PFSK-1 (cell line): ENCODE measurements around the gene ANO4.

Experiments used
- FOXP2 ChIP-seq: optimal IDR thresholded peaks from 2 replicates; pipeline ENCODE3; 2011; ENCODE audit warnings: borderline replicate concordance, control low read depth, inconsistent platforms; ENCODE audit not compliant: insufficient read depth; ENCODE audit errors: extremely low read length, extremely low read depth
- POLR2AphosphoS5 ChIP-seq: IDR thresholded peaks from 2 replicates; pipeline ENCODE4 v1.6.1; 2012; ENCODE audit warnings: low read depth, mild to moderate bottlenecking, control low read depth, low read length, moderate library complexity
- SIN3A ChIP-seq: IDR thresholded peaks from 2 replicates; pipeline ENCODE4 v1.6.1; 2012; ENCODE audit warnings: mild to moderate bottlenecking, low read length, moderate library complexity, borderline replicate concordance; ENCODE audit not compliant: insufficient read depth
- TAF1 ChIP-seq: IDR thresholded peaks from 2 replicates; pipeline ENCODE4 v1.6.1; 2012; ENCODE audit warnings: low read length, control low read depth, borderline replicate concordance; ENCODE audit not compliant: insufficient read depth
- TF ChIP-seq, protein P1 (sequence below), 2 experiments: IDR thresholded peaks; 2 replicates each; pipeline versions ENCODE4 v1.6.1 to v1.8.0; 2011 to 2012; ENCODE audit warnings: low read depth in 2 of 2, low read length in 2 of 2, control low read depth in 1 of 2, inconsistent platforms in 1 of 2, mild to moderate bottlenecking in 1 of 2, moderate library complexity in 1 of 2; ENCODE audit not compliant: insufficient read depth in 1 of 2

The ANO4 gene

DNA sequence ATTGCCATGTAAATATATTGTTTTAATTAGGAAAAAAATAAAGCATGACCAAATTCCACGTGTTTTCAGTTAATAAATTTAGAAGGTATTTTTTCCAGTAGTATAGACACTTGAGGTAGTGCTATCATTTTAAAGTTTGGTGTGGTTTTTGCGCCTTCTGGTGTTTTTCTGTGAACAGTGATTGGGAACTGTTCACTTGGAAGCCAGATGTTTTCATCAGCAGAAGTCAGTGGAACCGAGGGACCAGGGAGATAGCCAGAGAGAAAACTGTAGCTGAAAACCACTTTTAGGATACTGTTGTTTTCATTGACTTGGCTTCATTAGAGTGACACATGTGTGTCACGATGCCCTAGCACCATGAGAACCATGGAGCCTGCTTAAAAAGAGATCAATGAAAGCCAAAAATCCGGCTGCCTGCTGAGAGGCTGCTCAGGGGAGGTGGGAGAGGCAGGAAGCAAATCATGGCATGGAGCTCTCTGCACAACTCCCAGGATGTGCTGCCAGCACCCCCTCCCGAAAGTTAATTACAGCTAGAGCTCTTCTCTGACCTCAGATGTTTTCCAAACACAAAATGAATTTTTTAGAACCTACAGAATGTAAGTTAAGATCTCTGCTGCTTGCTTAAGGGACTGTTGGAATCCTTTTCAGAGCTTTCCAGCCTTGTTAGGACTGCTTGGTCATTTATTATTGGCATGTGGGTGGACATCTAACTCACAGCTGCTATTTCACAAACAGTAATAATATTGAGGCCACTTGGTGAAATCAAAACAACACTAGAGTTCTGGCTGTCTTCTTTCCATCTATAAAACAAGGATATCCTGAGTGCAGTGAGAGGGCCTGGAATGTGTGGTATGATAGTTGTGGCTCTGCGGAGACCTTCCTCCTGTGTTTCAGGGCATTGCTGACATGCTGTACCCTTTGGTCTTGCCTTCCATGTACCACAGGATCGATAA is 192.3 kb downstream of the ANO4 start:
- no peak for TF ChIP-seq TAF1
- TF ChIP-seq, protein P1, sequence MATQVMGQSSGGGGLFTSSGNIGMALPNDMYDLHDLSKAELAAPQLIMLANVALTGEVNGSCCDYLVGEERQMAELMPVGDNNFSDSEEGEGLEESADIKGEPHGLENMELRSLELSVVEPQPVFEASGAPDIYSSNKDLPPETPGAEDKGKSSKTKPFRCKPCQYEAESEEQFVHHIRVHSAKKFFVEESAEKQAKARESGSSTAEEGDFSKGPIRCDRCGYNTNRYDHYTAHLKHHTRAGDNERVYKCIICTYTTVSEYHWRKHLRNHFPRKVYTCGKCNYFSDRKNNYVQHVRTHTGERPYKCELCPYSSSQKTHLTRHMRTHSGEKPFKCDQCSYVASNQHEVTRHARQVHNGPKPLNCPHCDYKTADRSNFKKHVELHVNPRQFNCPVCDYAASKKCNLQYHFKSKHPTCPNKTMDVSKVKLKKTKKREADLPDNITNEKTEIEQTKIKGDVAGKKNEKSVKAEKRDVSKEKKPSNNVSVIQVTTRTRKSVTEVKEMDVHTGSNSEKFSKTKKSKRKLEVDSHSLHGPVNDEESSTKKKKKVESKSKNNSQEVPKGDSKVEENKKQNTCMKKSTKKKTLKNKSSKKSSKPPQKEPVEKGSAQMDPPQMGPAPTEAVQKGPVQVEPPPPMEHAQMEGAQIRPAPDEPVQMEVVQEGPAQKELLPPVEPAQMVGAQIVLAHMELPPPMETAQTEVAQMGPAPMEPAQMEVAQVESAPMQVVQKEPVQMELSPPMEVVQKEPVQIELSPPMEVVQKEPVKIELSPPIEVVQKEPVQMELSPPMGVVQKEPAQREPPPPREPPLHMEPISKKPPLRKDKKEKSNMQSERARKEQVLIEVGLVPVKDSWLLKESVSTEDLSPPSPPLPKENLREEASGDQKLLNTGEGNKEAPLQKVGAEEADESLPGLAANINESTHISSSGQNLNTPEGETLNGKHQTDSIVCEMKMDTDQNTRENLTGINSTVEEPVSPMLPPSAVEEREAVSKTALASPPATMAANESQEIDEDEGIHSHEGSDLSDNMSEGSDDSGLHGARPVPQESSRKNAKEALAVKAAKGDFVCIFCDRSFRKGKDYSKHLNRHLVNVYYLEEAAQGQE (IDR thresholded peaks at IDR 0.05; ENCODE audit: insufficient read depth in 1 of 2, low read depth in 2 of 2, low read length in 2 of 2): no peak
- no peak for TF ChIP-seq FOXP2
- no peak for TF ChIP-seq POLR2AphosphoS5
- TF ChIP-seq SIN3A: no peak

DNA sequence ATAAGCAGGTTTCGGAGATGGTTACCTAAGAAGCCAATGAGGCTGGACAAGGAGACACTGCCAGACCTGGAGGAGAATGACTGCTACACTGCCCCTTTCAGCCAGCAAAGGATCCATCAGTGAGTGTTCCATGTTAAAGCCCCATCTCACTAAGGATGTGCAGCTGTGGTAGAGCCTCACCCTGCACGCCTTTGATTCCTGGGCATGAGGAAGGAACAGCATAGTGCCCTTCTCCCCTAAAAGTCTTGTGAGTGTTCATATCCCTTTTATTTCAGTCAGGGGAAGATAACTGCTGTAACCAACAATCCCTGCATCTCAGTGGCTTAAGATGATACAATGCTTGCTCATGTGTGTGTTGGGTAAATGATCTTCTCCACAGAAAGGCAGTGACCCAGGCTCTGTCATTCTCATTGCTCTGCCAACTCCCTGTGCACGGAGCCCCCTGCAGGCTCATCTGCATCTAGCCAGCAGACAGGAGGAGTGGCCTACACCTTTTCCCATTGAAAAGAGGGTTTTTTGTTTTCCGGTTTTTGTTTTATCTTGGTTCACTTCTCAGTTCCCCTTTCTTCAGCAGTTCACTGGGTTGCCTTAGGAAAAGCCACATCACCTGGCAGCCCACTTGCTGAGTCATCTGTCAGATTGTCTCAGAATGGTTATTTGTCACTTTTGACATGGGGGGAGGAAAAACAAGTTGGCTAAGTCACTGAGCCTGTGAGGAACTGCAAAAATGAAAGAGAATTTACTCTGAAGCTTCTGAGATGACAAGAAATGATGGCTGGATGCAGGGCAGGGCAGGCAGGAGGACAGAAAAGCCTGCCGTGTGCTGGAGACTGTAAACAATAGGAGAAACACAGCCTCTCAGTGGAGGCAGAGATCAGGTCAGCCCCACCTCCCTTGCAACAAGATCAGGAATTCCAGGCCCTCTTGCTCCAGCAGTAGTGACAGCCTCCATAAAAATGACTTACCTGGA is 193.3 kb downstream of the ANO4 start:
- no peak for TF ChIP-seq POLR2AphosphoS5
- TF ChIP-seq FOXP2: no peak
- no peak for TF ChIP-seq TAF1
- TF ChIP-seq SIN3A: no peak
- TF ChIP-seq, protein P1 (IDR thresholded peaks at IDR 0.05; ENCODE audit: insufficient read depth in 1 of 2, low read depth in 2 of 2, low read length in 2 of 2): no peak

DNA sequence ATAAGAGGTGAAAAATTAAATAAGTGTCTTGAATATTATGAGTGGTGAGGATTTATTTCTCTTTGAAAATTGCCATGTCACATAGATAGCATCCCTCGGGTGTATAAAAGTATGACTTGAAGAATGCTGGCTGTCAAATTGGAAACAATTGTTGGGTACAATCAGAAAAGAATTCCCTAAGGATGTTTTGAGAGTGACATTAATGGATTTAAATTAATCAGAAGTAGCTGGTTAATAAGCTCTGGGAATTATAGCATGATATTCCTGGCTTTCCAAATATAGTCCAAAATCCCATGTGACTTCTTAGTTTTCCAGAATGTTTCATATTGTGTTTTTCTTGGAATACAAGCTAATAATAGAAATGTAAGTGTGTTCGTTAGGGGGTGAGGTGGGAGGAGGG is 196.5 kb downstream of the ANO4 start:
- TF ChIP-seq POLR2AphosphoS5: no peak
- no peak for TF ChIP-seq SIN3A
- TF ChIP-seq TAF1: no peak
- no peak for TF ChIP-seq FOXP2
- TF ChIP-seq, protein P1 (IDR thresholded peaks at IDR 0.05; ENCODE audit: insufficient read depth in 1 of 2, low read depth in 2 of 2, low read length in 2 of 2): no peak

DNA sequence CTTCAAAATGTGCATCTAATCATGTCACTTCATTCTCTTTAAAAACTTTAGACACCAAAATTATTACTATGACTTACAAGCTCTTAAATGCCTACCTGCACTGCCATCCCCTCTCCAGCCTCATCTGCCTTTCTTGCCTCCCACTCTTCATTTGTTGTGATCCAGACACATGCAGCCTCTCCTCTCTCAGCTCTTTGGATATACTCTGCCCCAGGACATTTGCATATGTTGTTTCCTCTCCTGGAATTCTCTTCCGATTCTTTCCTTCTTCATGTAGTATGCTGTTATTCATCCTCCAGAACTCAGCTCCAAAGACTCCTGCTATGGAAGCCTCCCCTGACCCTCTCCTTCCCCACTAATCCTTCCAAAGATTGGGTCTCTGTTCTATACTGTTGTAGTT is 197.6 kb downstream of the ANO4 start:
- TF ChIP-seq, protein P1 (IDR thresholded peaks at IDR 0.05; ENCODE audit: insufficient read depth in 1 of 2, low read depth in 2 of 2, low read length in 2 of 2): no peak
- TF ChIP-seq SIN3A (no peak), POLR2AphosphoS5 (no peak), TAF1 (no peak), FOXP2 (no peak)
